Panc1 (cell line): Measurements from ENCODE around the gene ADAMTS2. TPM values are rescaled to one million over a fixed set of nuclear protein-coding genes. Genes with fewer than 3 reads are reported as not detected.

Experiments used
- ATAC-seq: fragments of 200-7000 bp; cut with Tn5 transposase; 2 replicates; pipeline ENCODE4 v1.9.1; 2020; ENCODE audit warnings: mild to moderate bottlenecking, moderate library complexity
- BruUV-seq: library from RNA; stranded (reverse); fragments of 400-500 nt; replicated peaks from 2 replicates; lab custom pipeline; 2021; lab: Mats Ljungman, UMichigan
- CTCF ChIA-PET: fragments of 300-600 bp; sonication (Branson Sonifier 250); formaldehyde crosslinking; loops from one replicate; lab custom pipeline; 2022; ENCODE audit warnings: antibody characterized with exemption; lab: Charles Lee
- POLR2A ChIA-PET: fragments of 300-600 bp; sonication (Branson Sonifier 250); formaldehyde crosslinking; loops from one replicate; lab custom pipeline; 2022; ENCODE audit warnings: antibody characterized with exemption; lab: Charles Lee
- DNase-seq: peaks from one replicate; pipeline ENCODE4 v3.0.0-alpha.2; 2010; ENCODE audit warnings: low read depth, low spot score
- H3K27ac ChIP-seq: 2 replicates; pipeline ENCODE4 v1.5.1; 2011; ENCODE audit warnings: mild to moderate bottlenecking, low read length, inconsistent platforms
- H3K27me3 ChIP-seq: fragments of 200-500 bp; sonication (Bioruptor generic); 2 replicates; pipeline ENCODE4 v1.6.0; 2014; ENCODE audit warnings: low read length, inconsistent platforms; ENCODE audit not compliant: control insufficient read depth, insufficient read depth
- H3K36me3 ChIP-seq: fragments of 200-500 bp; sonication (Bioruptor generic); 2 replicates; pipeline ENCODE4 v1.5.1; 2014; ENCODE audit warnings: inconsistent platforms, mild to moderate bottlenecking, low read length, moderate library complexity; ENCODE audit not compliant: control insufficient read depth, insufficient read depth
- H3K4me1 ChIP-seq: 2 replicates; pipeline ENCODE4 v1.5.1; 2011; ENCODE audit warnings: inconsistent platforms, mild to moderate bottlenecking, low read length, moderate library complexity; ENCODE audit not compliant: control insufficient read depth, insufficient read depth
- H3K4me3 ChIP-seq, 2 experiments: 2 replicates each; pipeline ENCODE4 v1.5.1; 2011 to 2012; ENCODE audit warnings: low read depth in 2 of 2, low read length in 2 of 2, mild to moderate bottlenecking in 2 of 2, inconsistent platforms in 1 of 2, moderate library complexity in 1 of 2
- H3K9me3 ChIP-seq: fragments of 200-500 bp; sonication (Bioruptor generic); 2 replicates; pipeline ENCODE4 v1.5.1; 2014; ENCODE audit warnings: low read depth, mild to moderate bottlenecking, inconsistent platforms, low read length, moderate library complexity; ENCODE audit not compliant: control insufficient read depth, insufficient read depth
- CTCF ChIP-seq: fragments of 450-650 bp; IDR thresholded peaks from 2 replicates; pipeline ENCODE4 v1.5.1; 2017; ENCODE audit warnings: mild to moderate bottlenecking
- POLR2AphosphoS5 ChIP-seq: IDR thresholded peaks from 2 replicates; pipeline ENCODE4 v1.6.1; 2012; ENCODE audit warnings: mild to moderate bottlenecking, low read depth, low read length, moderate library complexity
- REST ChIP-seq, 2 experiments: IDR thresholded peaks; 2 replicates each; pipeline ENCODE4 v1.6.1; 2011 to 2012; ENCODE audit warnings: low read depth in 2 of 2, control low read depth in 1 of 2, low read length in 1 of 2, mild to moderate bottlenecking in 1 of 2, moderate library complexity in 1 of 2; ENCODE audit not compliant: insufficient read depth in 1 of 2
- SIN3A ChIP-seq: IDR thresholded peaks from 2 replicates; pipeline ENCODE4 v1.6.1; 2012; ENCODE audit warnings: low read depth, mild to moderate bottlenecking, low read length, moderate library complexity, borderline replicate concordance; ENCODE audit not compliant: insufficient read depth
- TCF7L2 ChIP-seq: IDR thresholded peaks from 2 replicates; pipeline ENCODE4 v1.6.1; 2011; ENCODE audit warnings: mild to moderate bottlenecking, low read depth, low read length, inconsistent platforms
- in situ Hi-C: cut with HindIII; loops from 2 replicates; pipeline ENCODE4 v1.10.0; 2016; ENCODE audit warnings: low sequenced_read_pairs, low pct_unique_long_range_greater_than_20kb
- intact Hi-C: fragments of 100-400 bp; cut with micrococcal nuclease; formaldehyde crosslinking; loops from one replicate; pipeline ENCODE4 v1.10.0; 2022; ENCODE audit not compliant: unreplicated experiment
- total RNA-seq: library from RNA; stranded (reverse); gene quantifications from one replicate; pipeline ENCODE4 v1.2.1, GENCODE V29; 2021; ENCODE audit not compliant: unreplicated experiment

Gene ADAMTS2
- total RNA-seq, 1 experiment from 2014 or later, result 0.13 TPM

GRCh38 chr5:179143446-179143845 lies 201.8 kb downstream of the ADAMTS2 start:
- intact Hi-C loops, result no loop called here
- Histone ChIP-seq H3K4me1 (no peaks in the 10 kb centered on the region), H3K4me3 (no peak overlapping the region), H3K36me3 (no peaks in the 10 kb centered on the region), H3K27ac (no peak overlapping the region), H3K9me3 (no peaks in the 10 kb centered on the region), H3K27me3 (no peaks in the 10 kb centered on the region)
- POLR2A ChIA-PET, result no interaction called here
- TF ChIP-seq TCF7L2 (no peak), SIN3A (no peak), CTCF (no peak)
- no peak for DNase-seq
- in situ Hi-C loops, result no loop called here
- no peak for ATAC-seq
- BruUV-seq, result no TSS peak
- CTCF ChIA-PET, result interaction anchor here (0.6 kb wide), 1 partner anchor 265 kb away, joined by 3 read pairs; no protein-coding TSS in a partner anchor

GRCh38 chr5:179142434-179143198 lies 202.6 kb downstream of the ADAMTS2 start:
- in situ Hi-C loops, result no loop called here
- no TSS peak for BruUV-seq
- Histone ChIP-seq H3K9me3 (no peaks in the 10 kb centered on the region), H3K4me3 (no peak overlapping the region), H3K4me1 (no peaks in the 10 kb centered on the region), H3K27ac (no peak overlapping the region), H3K36me3 (no peaks in the 10 kb centered on the region), H3K27me3 (no peaks in the 10 kb centered on the region)
- DNase-seq (no peak), ATAC-seq (no peak)
- ChIA-PET POLR2A (no interaction called here), CTCF (no interaction called here)
- intact Hi-C loops, result no loop called here
- no peak for TF ChIP-seq TCF7L2
- no peak for TF ChIP-seq CTCF
- no peak for TF ChIP-seq POLR2AphosphoS5
- TF ChIP-seq REST (IDR thresholded peaks at IDR 0.05; ENCODE audit: insufficient read depth in 1 of 2, low read depth in 2 of 2, low read length in 1 of 2), result no peak
